NCI-H1417 treated with DMSO at 0.1 percent for 48 hours (cell line): ENCODE data around the gene NEU2.

Experiments
- DNase-seq: peaks from one replicate; lab custom pipeline; 2025; lab: John Stamatoyannopoulos, UW

The NEU2 gene

GRCh38 chr2:233032551-233033320 lies at the start of gene NEU2:
Gene NEU2 (plus strand): TSS chr2:233032672. CDS start chr2:233032672, 0 bp downstream.
- no peak for DNase-seq

GRCh38 chr2:232982926-232983668 lies 49.4 kb upstream of the NEU2 start:
- DNase-seq = no peak

DNA sequence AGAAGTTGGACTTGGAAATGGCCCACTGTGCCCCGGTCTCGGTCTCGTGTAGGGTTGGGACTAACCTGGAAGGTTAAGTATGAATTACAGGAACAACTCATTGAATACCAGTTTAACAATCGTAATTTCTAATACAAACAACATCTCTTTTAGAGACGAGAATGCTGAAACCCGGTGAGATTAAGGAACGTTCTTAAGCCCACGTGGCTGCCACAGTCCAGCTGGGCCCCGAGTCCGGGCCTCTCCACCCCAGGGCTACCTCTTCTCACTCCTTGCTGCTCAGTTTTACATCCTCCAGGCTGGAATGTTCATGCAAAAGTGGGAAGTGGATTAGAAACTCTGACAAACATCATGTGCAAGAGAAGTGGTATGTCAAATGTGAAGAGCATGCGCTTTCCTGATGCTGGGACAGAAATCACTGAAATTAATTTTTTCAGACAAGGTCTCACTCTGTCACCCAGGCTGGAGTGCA lies 48.8 kb upstream of the NEU2 start:
- DNase-seq = no peak

DNA sequence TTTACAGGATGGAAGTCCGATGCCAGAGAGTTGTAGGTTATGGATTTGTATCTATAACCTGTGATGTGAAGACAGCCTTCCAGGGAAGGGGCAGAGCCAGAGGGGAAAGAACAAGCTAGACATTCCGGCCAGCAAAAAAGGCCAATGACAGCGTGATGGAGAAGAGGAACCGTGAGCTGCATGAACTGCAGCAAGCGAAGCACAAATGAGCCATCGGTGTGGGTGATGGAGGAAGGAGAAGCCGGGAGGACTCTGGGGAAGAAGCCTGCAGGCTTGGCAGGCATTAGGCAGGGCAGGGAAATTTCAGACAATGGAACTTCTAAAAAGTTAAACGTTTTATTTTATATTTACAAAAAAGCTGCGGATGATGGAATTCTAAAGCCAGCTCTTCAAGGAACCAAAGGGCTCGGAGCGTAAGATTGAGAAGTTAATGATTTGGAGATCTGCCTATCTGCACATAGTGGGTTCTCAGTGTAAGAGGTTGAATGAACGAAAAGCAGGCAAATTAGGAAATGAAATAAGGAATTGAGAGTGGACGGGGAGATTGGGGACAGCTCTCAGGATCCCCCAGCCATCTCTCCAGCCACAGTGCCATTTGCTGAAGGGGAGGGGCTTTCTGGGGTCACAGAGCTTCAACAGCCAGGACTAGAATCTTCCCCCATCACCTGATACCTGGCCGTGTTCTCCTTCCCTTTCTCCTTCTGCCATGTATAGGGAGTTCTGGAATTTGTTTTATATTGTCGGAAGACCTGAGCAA lies 47.8 kb upstream of the NEU2 start:
- DNase-seq = no peak

DNA sequence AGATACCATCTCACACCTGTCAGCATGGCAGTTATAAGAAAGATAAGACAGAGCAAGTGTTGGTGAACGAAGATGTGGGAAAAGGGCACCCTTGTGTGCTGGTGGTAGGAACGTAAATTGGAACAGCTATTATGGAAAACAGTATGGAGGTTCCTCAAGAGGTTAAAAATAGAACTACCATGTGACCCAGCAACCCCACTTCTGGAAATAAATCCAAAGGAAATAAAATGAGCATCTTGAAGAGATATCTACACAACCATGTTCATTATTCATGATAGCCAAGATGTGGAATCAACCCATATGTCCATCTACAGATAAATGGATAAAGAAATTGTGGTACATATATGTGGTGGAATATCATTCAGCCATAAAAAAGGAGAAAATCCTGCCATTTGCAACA lies 46.3 kb upstream of the NEU2 start:
- no peak for DNase-seq

DNA sequence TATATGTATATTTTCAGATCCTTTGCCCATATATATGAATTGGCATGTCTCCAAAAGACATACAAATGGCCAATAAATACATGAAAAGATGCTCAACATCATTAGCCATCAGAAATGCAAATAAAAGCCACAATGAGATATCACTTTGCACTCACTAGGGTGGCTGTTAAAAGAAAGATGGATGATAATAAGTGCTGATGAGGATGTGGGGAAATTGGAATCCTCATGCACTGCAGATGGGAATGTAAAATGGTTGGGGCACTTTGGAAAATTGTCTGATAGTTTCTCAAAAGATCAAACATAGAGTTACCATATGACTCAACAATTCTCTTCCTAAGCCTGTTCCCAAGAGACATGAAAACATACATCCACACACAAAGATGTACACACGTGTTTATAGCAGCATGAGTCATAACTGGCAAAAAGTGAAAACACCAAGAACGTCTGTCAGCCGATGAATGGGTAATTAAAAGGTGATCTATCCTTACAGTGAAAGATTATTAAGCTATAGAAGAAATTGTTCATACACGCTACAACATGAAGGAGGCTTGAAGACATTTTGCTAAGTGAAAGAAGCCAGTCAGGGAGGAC lies 39.1 kb upstream of the NEU2 start:
- no peak for DNase-seq

- no peak for DNase-seq
Measured at GRCh38 chr2:232994446-232994845, 38.0 kb upstream of the NEU2 start.

DNA sequence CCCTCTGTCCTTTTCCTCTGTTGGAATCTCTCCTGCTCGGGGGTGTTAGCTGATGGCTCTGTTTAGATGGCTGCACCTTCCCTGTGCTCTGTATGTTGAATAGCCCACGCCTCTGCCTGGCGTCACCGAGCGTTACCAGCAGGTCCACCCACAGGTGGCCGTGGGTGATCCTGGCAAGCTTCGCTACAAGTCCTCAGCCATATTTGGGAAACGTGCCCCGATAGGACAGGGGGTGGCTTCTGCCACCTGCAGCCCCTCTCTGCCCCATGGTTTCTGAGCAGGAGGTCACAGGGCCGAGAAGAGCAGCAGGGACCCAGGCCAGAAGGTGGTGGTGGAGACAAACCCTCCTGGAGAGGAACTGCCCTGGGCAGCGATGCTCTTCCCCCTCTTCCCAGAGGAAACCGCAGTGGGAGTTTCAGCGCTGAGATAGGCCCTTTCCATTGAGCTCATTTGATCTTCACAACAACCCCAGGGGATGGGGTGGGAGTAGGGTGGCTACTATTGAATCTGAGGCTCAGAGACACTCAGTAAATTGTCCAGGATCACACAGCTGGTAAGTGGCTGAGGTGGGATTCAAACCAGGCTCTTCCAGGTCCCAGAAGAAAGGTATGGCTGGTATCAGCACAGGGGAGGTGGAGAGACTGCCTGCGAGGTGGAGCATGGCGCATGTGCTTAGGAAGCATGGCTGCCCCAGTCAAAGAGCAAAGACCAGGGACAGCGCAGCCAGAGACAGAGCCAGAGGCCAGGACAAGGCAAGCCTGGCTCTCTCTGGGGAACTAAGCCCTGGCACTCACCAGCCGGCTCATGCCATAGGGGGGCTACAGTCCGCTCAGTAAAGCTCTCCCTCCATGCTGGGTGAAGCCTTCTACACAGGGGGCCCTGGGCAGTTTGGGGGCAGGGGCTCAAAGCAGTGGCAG lies 34.5 kb upstream of the NEU2 start:
- DNase-seq = no peak

GRCh38 chr2:232998666-232998985 lies 33.8 kb upstream of the NEU2 start:
- DNase-seq = no peak

DNA sequence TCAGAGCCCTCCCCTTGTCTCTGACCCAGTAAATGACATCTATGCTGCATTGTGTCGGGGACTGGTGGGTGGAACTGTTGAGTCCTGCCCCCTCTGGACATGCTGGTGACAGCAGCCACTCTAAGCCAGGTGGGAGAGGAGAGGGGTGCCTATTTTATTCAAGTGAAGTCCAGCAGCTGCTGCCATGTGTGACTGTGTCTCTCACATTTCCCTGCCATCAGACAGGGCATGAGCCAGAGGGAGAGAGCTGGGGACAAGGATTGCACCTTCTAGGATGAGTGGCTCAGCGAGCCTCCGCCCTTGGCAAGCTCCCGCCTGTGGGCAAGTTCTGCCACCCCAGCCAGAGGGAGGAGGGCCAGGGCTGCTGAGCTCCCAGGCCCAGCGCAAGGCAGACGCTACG lies 33.1 kb upstream of the NEU2 start:
- DNase-seq = no peak

GRCh38 chr2:233000886-233001750 lies 31.4 kb upstream of the NEU2 start:
- no peak for DNase-seq

DNA sequence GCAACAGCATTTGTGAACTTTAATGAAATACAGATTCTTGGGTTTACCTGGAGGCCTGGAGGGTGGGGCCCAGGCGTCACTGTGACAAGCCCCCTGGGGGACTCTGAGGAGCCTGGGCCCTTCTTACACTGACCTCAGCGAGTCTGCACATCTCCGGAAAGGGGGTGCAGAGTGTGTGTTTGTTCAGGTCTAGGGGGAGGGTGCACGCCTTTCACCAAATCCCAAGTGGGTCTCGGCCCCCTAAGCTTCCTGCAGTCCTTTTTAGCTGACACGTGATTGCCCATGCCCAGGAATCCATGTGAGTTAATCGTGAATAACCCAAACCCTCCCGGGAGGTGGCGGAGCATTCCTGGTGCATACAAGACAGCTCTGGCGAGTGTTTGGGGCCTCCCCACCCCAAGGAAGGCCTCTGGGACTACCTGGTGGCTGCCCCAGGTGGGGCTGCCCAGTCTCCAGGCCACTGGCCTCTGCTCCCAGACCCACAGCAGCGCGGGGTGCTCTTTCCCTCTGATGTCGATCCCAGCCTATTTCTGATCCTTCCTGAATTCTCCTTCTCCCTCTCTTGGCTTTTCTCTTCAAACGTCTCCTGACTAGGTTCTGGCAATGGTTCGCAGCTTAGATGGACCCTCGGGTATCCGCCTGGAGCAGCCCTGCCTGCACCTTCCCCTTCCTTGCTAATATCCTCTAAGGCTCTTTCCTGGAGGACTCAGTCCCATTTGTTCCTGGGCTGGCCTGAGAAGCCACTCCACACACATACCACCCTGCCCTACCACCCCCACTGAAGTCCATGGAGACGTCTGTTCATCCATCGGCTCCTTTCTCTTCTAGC lies 29.4 kb upstream of the NEU2 start:
- DNase-seq = no peak

GRCh38 chr2:233003658-233004555 lies 28.6 kb upstream of the NEU2 start:
- no peak for DNase-seq

GRCh38 chr2:233005096-233005495 lies 27.4 kb upstream of the NEU2 start:
- DNase-seq = no peak

DNA sequence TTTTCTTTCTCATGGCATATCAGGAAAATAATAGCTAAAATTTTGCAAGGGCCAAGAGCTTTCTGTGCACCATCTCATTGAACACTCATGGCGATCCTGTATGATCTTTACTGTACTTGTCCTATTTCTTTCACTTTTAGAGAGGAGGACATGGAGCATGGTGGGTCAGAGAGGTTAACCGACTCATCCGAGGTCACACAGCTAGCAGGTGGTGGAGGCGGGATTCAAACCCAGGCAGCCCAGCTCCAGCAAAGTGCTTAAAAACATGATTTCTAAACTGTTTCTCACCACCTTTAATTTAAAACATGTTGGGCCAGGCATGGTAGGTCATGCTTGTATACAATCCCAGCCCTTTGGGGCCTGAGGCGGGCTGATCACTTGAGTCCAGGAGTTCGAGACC lies 25.8 kb upstream of the NEU2 start:
- DNase-seq = no peak

DNA sequence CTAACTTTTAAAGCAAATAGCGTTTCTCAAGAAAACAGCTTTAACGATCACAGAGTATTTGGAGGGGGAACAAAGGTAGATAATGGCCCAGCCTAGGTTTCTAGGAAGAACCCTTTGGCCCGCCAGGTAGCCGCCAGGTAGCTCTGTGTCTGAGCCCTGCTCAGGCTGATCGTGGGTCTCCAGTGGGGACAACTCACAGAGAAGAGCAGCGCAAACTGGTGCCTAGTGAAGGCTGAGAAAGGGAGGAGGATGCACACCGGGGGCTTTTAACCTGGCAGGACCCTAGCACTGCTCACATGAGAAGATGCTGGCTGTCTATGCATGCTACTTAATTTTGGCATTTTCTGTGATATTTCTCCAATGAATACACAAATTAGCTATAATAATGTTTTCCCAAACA lies 25.2 kb upstream of the NEU2 start:
- DNase-seq = no peak

GRCh38 chr2:233007739-233008138 lies 24.7 kb upstream of the NEU2 start:
- no peak for DNase-seq

DNA sequence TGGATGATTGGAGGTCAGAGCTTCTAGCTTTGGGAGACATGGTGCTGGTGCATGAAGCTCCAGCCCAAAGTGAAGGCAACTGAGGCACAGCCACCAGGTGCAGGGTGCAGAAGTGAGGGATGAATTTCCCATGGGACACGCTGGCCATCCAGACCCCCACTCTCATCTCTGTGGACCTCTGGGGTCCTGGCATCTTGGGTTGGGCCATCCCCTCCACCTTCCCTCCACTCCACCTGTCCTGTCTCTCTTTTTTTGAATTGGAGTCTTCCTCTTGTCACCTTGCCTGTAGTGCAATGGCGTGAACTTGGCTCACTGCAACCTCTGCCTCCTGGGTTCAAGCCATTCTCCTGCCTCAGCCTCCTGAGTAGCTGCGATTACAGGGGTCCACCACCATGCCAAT lies 22.8 kb upstream of the NEU2 start:
- DNase-seq = no peak
